COR-L47 (cell line): Measurements from ENCODE around the gene ZXDA.

ENCODE experiments used
- DNase-seq: peaks from one replicate; lab custom pipeline; 2025; lab: John Stamatoyannopoulos, UW

ZXDA gene

DNA sequence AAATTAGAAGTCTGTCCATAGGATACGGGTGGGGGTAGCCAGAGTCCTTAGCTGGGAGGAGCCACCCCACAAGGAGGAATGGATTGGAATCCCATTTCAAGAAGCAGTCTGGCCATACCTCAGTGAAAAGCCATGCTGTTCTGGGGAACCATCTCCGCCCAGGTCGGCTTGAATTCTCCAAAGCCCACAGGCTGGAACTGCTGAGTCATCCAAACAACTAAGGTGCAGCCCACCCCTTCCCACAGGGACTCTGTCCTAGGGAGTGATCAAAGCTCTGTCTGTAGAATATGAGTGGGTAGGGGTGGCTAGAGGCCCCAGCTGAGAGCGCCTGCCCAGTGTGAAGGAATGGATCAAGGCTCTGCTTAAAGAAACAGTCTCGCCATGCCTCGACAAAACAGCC lies 38.8 kb downstream of the ZXDA start:
- no peak for DNase-seq
